ENCODE data around the gene FGF13. TPM values are rescaled to one million over a fixed set of nuclear protein-coding genes. Genes with fewer than 3 reads are reported as not detected.
A peak's percentile ranks its signal among the peaks of the same experiment; 100 is the strongest.

The FGF13 gene
- total and polyA plus RNA-seq, 8 donors: 0.58 to 24.8 (median 9.7) TPM; not detected in 1

DNA sequence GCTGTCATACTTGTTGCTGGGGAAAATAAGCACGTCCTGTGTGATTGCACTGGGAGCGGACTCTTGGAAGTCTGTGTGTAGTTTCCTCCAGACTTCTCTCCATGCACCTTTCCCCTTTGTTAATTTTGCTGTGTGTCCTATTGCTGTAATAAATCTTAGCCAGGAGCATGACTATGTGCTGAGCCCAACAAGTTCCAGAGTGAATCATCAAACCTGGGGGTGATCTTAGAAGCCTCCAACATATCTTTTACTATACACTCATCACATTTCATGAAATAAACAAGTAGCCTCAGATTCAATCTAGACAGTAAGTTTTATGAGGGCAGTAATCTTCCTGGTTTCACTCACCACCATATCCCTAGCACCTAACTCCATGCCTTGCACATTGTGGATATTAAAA is 43.3 kb upstream of the FGF13 start:
- 68 to 87% (median 80%) methylated on average over 2 of the region's 2 CpGs for WGBS, 5 donors
- no peak for TF ChIP-seq EP300 (IDR thresholded peaks at IDR 0.05)
- TF ChIP-seq POLR2A (IDR thresholded peaks at IDR 0.05): no peak
- TF ChIP-seq POLR2AphosphoS5 (IDR thresholded peaks at IDR 0.05): no peak
- no peak for TF ChIP-seq CTCF (IDR thresholded peaks at IDR 0.05)
- Histone ChIP-seq H3K9me3 (no peaks in the 10 kb centered on the region), H3K4me3 (no peak overlapping the region), H3K27me3 (no peaks in the 10 kb centered on the region), H3K4me1 (no peaks in the 10 kb centered on the region), H3K36me3 (no peaks in the 10 kb centered on the region), H3K27ac (no peak overlapping the region)
- no peak for DNase-seq
- intact Hi-C loops (cut with DNase I; ENCODE audit: low total_unique reads): no loop called here

DNA sequence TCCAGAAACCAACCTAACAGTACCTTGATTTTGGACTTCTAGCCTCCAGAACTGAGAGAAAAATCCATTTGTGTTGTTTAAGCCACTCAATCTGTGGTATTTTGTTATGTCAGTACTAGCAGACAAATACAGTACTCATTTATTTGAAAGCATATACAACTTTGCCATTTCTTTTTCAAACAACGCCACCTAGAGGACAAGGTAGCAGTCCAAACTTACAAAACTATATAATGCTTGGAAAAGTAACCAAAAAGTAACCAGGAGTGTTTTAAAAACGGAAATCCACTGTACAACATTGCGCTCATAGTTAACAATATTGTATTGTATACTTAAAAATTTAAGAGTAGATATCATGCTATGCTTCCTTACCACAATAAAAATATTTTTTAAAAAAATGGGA is 37.0 kb upstream of the FGF13 start:
- intact Hi-C loops (cut with DNase I; ENCODE audit: low total_unique reads): loop anchor here (10.0 kb wide), 2 partner anchors 554 to 624 kb away; no protein-coding TSS in a partner anchor
- Histone ChIP-seq H3K9me3 (no peaks in the 10 kb centered on the region), H3K27me3 (no peaks in the 10 kb centered on the region), H3K27ac (no peak overlapping the region), H3K36me3 (no peaks in the 10 kb centered on the region), H3K4me3 (no peak overlapping the region), H3K4me1 (no peaks in the 10 kb centered on the region)
- peak in 1 of 2 donors; percentile 35 for DNase-seq
- TF ChIP-seq POLR2A (IDR thresholded peaks at IDR 0.05) (no peak), CTCF (IDR thresholded peaks at IDR 0.05) (peak in 4 of 7 experiments; percentile 17 to 40 (median 29))
- WGBS, 5 donors: 18 to 49% (median 41%) methylated on average over 3 of the region's 3 CpGs

- no peaks in the 10 kb centered on the region for H3K27me3 ChIP-seq
- H3K27ac ChIP-seq: no peak overlapping the region
- H3K4me3 ChIP-seq: no peak overlapping the region
- no peaks in the 10 kb centered on the region for H3K36me3 ChIP-seq
- no peaks in the 10 kb centered on the region for H3K9me3 ChIP-seq
- DNase-seq: peak in 1 of 2 donors; percentile 83
- H3K4me1 ChIP-seq: no peaks in the 10 kb centered on the region
- TF ChIP-seq POLR2A (IDR thresholded peaks at IDR 0.05) (no peak), EP300 (IDR thresholded peaks at IDR 0.05) (no peak), POLR2AphosphoS5 (IDR thresholded peaks at IDR 0.05) (no peak), CTCF (IDR thresholded peaks at IDR 0.05) (peak in 4 of 7 experiments; percentile 56 to 76 (median 68))
- intact Hi-C loops (cut with DNase I; ENCODE audit: low total_unique reads): loop anchor here (10.0 kb wide), 2 partner anchors 550 to 620 kb away; no protein-coding TSS in a partner anchor
- 2 to 4% (median 2%) methylated on average over 7 of the region's 7 CpGs for WGBS, 5 donors
Observed at GRCh38 chrX:138745196-138745595, 33.7 kb upstream of the FGF13 start.

GRCh38 chrX:138742217-138742616 is 30.7 kb upstream of the FGF13 start:
- H3K27me3 ChIP-seq: no peaks in the 10 kb centered on the region
- H3K4me3 ChIP-seq: no peak overlapping the region
- WGBS, 5 donors: 71 to 91% (median 82%) methylated on average over 5 of the region's 5 CpGs
- intact Hi-C loops (cut with DNase I; ENCODE audit: low total_unique reads): loop anchor here (10.0 kb wide), 2 partner anchors 547 to 617 kb away; no protein-coding TSS in a partner anchor
- no peak overlapping the region for H3K27ac ChIP-seq
- no peaks in the 10 kb centered on the region for H3K9me3 ChIP-seq
- TF ChIP-seq EP300 (IDR thresholded peaks at IDR 0.05) (no peak), POLR2A (IDR thresholded peaks at IDR 0.05) (no peak), CTCF (IDR thresholded peaks at IDR 0.05) (no peak), POLR2AphosphoS5 (IDR thresholded peaks at IDR 0.05) (no peak)
- no peak for DNase-seq
- no peaks in the 10 kb centered on the region for H3K4me1 ChIP-seq
- no peaks in the 10 kb centered on the region for H3K36me3 ChIP-seq

Measured in stomach (tissue), 9 donors.